Hematopoietic multipotent progenitor cell treated with erythropoietin and hydrocortisone succinate and interleukin-3 and kit ligand, for 8 days (in vitro differentiated cells): ENCODE results near the gene FBXL16.
"Not testable (repeated sequence)": the region's sequence is repeated elsewhere in the genome, so short reads cannot be mapped to it uniquely, and the experiment has no call there.

ENCODE experiments used
- DNase-seq: peaks from one replicate; pipeline ENCODE4 v3.0.0-alpha.2; 2015

Gene FBXL16

DNA sequence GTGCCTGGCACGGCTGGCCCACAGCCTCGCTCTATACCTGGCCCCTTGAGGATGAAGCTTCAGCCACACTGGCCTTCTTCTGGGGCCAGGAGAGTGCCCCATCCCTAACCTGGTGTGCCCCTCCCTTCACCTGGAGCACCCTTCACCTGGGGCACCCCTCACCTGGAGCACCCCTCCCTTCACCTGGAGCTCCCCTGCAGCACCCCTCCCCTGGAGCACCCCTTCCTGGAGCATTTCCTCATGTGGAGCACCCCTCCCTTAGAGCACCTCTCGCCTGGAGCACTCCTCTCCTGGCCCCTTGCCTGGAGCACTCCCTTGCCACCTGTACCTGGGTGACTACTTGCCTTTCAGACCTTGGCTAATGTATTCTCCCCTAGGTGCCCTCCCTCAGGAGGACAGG is 2.4 kb upstream of the FBXL16 start:
- DNase-seq: no peak

DNA sequence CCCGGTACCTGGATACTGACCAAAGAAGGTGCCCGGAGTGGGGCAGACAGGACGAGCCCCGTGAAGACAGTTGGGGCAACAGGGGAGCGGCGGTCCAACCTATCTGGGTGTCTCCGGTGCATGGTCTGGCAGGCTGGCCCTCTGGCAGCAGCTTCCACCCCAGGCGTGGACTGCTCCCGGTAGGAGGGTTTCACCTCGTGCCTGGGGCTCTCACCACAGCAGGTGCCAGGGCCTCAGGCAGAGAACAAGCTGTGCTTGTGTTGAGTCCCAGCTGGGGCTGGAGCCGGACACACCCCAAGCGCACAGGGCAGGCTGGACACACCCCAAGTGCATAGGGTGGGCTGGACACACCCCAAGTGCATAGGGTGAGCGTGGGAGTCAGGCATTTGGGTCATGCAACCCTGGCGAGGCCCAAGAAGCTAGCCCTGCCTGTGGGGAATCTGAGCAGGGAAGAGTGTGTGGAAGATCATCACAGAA is 1.5 kb upstream of the FBXL16 start:
- DNase-seq: no peak

DNA sequence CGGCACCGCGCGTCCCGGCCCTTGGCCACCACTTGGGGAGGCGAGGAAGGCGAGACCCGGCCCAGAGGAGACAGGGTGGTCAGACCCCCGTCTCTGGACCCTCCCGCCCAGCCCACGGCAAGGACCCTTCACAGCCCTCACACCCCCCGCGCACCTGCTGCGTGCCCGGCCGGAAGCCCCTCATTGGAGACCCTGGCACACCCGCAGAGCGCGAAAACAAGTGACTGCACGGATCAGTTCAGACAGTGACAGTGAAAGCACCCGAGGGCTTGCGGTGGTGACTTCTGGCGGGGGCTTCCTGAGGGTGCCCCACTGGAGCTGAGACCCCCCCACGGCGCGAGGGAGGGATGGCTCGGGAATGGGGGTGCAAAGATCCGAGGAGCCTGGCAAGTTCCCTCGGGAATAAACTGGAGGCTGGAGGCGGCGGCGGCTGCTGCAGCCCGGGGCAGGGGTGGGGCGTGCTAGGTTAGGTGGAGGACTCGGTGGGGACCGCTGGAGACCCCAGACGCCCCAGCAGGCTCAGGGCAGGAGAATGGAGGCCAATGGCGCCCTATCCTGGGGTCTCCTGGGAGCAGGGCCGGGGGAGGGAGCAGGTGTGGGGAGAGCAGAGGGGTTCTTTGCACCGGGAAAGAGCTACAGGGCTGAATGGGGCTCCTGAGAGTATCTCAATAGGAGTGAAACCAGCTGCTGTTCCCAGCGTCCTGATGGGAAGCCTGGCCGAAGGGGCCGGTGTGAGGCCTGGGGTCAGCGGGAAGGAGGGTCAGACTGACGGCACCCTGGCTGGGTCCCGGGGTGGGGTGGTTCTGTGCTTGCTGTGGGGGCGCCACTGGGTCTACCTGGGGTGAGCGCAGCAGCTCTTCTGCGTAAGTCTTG is 824 bp upstream of the FBXL16 start:
- DNase-seq: no peak

- no peak for DNase-seq
Observed at GRCh38 chr16:704552-705380, 835 bp downstream of the FBXL16 start.

DNA sequence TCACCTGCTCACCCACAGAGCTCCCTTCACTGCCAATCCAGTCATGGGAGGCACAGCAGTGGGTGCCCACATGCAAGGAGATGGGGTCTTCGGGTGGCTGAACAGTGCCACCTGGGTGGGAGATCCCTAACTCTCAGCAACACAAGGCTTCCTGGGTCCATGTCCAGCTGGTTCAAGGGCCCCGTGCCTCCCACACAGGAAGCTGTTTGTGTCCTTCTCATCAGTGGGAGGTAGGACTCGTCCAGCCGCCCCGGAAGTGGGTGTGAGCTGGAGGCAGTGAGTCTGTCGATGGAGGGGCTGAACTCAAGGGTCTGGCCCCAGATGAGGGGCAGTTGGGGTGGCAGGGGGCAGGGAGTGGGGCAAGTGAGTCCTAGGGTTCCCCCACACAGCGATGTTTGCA is 1.6 kb downstream of the FBXL16 start:
- no peak for DNase-seq

- DNase-seq: no peak
Observed at GRCh38 chr16:703406-703805, 2.2 kb downstream of the FBXL16 start.

DNA sequence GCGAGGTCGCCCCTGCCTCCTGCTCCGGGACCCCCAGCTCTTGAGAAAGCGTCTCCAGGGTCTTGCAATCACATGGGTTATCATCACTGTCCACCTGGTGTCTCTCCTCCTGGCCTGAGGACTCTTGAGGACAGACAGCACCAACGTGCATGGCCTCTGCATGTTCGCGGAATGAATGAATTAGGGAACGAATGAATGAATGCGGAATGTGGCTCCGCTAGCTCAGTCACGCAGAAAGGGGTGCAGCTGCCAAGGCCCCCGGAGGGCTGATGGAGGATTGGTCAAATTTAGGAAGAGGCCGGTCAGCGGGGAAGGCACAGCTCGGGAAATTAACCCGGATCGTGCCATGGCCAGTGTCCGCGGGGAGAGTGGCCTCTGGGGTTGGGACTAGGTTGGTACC is 3.3 kb downstream of the FBXL16 start:
- no peak for DNase-seq

- no peak for DNase-seq
Observed at GRCh38 chr16:700684-701584, 4.7 kb downstream of the FBXL16 start.

GRCh38 chr16:698911-699671 is 6.5 kb downstream of the FBXL16 start:
- DNase-seq: no peak

GRCh38 chr16:695355-696089 is 10.1 kb downstream of the FBXL16 start:
- peak; percentile 61 for DNase-seq

DNA sequence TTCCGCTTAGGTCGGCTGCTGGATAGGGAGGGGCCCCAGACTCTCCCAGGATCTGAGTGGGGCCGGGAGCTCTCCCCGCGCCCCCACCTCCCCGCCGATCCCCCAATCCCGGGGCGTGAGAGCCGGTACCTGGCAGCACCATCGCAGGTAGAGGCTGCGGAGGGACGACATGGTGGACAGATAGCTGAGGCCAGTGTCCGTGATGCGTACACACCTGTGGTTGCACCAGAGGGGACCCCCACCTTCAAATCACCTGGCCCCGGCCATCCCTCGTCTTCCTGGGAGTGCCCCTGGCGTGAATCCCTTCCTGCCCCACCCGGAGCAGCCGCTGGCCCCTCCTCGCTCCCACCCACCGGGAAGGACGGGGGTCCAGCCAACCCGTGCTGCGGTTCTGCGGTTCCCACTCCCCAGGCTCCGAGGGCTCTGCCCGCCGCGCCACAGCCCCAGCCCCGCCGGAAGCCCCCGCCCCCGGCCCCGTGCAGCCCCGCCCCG is 10.7 kb downstream of the FBXL16 start:
- DNase-seq: no peak

DNA sequence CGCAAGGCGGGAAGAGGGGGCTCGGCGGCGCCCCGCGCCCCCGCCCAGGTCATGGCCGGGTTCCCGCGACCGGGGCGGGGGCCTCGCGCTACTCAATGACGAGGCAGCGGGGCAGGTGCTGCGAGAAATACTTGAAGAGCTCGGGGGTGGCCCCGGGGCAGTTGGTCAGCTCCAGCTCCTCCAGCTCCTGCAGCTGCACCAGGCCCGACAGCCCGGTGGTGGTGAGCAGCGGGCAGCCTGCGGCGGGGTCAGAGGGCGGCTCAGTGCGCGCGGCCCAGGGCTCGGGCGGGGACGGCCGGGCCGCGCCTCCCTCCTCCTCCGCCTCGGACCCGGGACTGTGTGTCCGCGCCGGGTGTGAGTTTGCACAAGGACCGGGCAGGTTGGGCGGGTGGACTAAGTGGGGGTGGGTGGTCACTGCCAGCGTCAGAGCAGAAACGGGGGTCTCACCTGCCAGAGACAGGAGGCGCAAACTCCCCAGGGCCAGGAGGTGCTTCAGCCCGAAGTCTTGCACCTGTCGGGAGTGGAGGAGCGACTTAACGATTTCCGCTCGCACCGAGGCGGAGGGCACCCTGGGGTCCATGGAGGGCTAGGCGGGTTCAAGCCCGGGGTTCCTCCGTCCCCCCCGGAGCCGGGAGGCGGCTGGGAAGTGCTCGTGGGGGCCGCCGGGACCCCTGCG is 11.3 kb downstream of the FBXL16 start:
- DNase-seq: no peak

GRCh38 chr16:693766-694165 is 11.8 kb downstream of the FBXL16 start:
- DNase-seq: no peak

GRCh38 chr16:693364-693763 is 12.2 kb downstream of the FBXL16 start:
- no peak for DNase-seq

- DNase-seq: no peak
Observed at GRCh38 chr16:692356-693108, 13.1 kb downstream of the FBXL16 start.

- DNase-seq: not testable (repeated sequence)
Observed at GRCh38 chr16:691242-691641, 14.4 kb downstream of the FBXL16 start.

DNA sequence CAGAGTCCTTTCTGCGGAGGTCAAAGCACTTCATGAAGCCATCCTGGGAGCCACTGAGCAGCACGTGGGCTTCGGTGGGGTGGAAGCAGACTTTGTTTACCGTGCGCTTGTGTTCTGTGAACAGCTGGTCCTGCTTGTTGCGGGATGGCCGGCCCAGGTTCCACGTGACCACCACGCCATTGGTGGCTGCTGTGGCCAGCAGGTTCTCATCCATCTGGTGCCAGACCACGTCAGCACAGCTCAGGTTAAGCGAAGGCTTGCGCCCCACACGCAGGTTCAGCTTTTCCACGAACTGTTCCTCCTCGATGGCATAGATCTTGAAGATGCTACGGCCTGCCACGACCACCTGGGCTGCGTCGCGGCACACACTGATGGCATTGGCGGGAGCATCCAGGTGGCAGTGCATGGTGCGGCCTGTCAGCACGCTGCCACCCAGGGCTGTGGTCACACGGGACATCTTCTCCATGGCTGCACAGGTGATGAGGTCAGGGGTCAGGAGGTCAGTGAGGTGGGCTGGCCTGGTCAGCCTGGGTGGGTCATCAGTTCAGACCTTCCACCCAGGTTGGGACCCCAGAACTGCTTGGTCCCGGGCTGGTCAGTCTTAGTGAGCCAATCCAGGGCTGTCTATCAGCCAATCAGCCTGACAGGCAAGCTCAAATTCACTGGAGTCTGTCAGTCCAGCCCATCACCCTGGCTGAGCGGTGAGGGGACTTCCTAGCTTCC is 16.3 kb downstream of the FBXL16 start:
- no peak for DNase-seq

GRCh38 chr16:687499-687898 is 18.1 kb downstream of the FBXL16 start:
- no peak for DNase-seq
